Right ventricle myocardium superior (tissue), 1 donor: ENCODE results near the gene BLCAP. TPM values are rescaled to one million over a fixed set of nuclear protein-coding genes. Genes with fewer than 3 reads are reported as not detected.

Source experiments
- ATAC-seq: fragments of 200-7000 bp; cut with Tn5 transposase; one replicate; pipeline ENCODE4 v1.9.1; 2020; ENCODE audit warnings: mild to moderate bottlenecking; ENCODE audit not compliant: poor library complexity
- DNase-seq: peaks from one replicate; pipeline ENCODE4 v3.0.0-alpha.2; 2020
- intact Hi-C: fragments of 100-400 bp; cut with DNase I; formaldehyde crosslinking; loops from one replicate; pipeline ENCODE4 v1.11.2; 2022
- total RNA-seq: library from RNA; stranded (reverse); fragmentation: NEBNext Ultra II Directional; extraction: Animal tissue kit (Norgen Biotek cat#: 25700); gene quantifications from one replicate; pipeline ENCODE4 v1.2.1, GENCODE V29; 2021
- donor health status: DM: no; HTN: yes; CAD: no; lungs with severe emphysema.

BLCAP gene
- total RNA-seq, 1 donor from 2014 or later = 90.2 TPM

DNA sequence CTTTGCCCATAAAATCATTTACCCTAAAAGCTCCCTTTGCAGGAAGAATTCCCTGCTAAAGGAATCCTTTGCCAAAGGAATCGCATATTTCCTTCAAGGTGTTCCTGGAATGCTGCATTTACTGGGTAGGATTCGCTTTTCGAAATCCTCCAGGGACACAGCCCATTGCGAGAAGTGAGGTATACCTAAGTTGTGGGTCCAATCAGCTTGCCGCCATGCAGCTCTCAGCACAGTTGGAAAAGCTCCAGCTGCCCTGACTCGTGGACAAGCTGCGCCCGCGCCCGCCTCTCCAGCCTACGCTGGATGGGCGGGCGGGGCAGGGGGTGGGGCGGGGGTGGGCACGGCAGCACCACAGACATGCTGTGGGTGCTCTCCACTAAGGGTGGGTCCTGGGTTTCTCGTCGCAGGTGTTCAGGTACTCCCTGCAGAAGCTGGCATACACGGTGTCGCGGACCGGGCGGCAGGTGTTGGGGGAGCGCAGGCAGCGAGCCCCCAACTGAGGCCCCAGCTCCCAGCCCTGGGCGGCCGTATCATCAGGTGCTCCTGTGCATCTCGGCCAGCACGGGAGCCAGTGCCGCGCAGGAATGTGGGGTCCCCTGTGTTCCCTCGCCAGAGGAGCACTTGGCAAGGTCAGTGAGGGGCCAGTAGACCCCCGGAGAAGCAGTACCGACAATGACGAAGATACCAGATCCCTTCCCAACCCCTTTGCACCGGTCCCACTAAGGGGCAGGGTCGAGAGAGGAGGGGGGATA is 5.2 kb downstream of the BLCAP start:
- peak; percentile 66 for ATAC-seq

GRCh38 chr20:37521061-37521771 is 6.5 kb downstream of the BLCAP start, which contains the start of gene NNAT:
Gene NNAT (plus strand): TSS chr20:37521250. CDS start chr20:37521332, 82 bp downstream.
- intact Hi-C loops = no loop called here

More for the DNA sequence above, 5.2 kb downstream of the BLCAP start:
- intact Hi-C loops = no loop called here
- DNase-seq = peak; percentile 75

GRCh38 chr20:37520419-37520955 is 7.2 kb downstream of the BLCAP start:
- intact Hi-C loops = no loop called here
- ATAC-seq = no peak
- DNase-seq = no peak

More at GRCh38 chr20:37521061-37521771, 6.5 kb downstream of the BLCAP start, which contains the start of gene NNAT:
- ATAC-seq (no peak), DNase-seq (no peak)

GRCh38 chr20:37519508-37520418 is 7.9 kb downstream of the BLCAP start:
- intact Hi-C loops = no loop called here
- peak; percentile 50 for ATAC-seq

DNA sequence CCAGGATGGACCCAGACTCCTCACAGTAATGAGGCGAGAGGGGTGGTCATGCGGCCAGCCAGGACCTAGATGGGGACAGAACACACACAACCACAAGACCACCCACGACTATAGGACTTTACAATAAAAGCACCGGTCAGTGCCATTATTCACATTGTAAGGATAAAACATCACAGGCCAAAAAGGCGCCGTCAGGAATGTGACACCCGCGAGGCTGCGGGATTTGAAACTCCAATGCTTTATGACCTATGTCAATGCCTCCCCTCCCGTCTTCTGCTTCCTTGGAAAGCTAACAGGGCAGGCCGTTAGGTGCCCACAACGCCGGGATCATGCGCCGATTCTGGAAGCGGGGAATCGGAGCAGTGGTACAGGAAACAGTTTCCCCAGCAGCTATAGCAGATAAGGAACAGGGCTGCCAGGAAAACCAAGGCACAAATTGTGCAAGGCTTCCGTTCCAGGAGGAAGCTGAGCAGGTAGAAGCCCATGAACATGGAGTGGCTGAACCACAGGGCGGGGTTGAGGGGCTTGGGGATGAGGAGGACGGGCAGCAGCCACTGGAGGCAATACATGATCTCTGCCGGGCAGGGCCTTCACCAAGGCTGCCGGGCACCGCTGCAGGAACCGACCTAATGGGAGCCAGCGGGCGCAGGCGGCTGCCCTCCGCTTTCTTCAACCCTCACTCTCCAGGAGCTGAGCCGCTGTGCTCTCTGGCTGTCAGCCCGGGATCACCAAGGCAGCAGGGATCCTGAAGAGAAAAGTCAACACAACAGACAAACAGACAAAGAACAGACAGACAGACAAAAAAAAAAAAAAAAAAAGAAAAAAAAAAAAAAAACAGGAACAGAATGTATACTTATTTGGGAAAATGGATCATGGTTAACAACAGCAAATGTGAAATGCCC is 8.8 kb downstream of the BLCAP start:
- intact Hi-C loops = no loop called here
- DNase-seq = peak; percentile 83
- peak; percentile 73 for ATAC-seq

More at GRCh38 chr20:37519508-37520418, 7.9 kb downstream of the BLCAP start:
- DNase-seq = peak; percentile 53

GRCh38 chr20:37518059-37518458 is 9.6 kb downstream of the BLCAP start:
- no peak for ATAC-seq
- no peak for DNase-seq
- intact Hi-C loops = no loop called here

DNA sequence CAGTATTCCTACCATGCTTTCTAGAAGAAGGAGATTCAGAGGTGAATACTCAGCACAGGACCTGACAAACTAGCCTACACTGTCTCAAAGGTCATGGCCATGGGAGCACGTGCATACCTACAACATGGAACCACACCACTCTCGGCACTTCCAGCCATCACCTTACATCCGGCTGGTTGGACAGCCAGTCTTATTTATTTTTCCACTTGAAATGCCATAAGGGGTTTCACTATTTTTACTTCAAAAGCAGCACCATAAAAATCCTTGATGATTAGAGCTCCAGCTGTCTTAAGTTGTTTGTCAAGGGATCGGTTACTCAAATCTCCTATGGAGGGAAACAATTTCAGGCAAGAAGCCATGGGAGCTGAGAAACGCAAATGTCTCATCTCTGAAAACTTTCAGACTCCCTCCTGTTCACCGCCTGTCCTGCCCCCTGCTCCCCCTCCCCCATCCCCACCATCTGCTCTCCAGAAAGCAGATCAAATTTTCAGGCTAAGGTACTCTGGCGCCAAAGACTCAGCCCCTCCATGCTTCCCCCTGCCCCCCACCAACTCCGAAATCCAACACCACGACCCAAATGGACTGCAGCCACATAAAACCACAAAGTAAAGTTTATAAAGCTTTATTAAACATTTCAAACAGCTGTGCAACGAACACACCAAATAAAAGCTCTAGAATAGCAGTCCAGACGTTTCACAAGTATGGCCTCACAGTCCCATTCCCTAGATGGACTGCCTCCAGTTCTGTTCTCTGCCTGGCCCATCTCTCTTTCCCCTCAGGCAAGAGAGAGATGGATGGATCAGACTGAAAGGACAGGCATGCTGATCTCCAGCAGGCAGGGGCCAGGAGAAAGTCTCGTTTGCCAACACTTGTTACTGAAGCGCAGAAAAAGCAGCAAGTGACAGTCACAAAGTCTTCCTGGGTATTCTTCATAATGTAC is 10.6 kb downstream of the BLCAP start:
- ATAC-seq (no peak), DNase-seq (no peak)
- intact Hi-C loops = no loop called here

GRCh38 chr20:37515876-37516275 is 11.8 kb downstream of the BLCAP start:
- DNase-seq = no peak
- ATAC-seq = no peak
- intact Hi-C loops = no loop called here

- DNase-seq (no peak), ATAC-seq (no peak)
- intact Hi-C loops = no loop called here
Observed at GRCh38 chr20:37513779-37514359, 13.8 kb downstream of the BLCAP start.

DNA sequence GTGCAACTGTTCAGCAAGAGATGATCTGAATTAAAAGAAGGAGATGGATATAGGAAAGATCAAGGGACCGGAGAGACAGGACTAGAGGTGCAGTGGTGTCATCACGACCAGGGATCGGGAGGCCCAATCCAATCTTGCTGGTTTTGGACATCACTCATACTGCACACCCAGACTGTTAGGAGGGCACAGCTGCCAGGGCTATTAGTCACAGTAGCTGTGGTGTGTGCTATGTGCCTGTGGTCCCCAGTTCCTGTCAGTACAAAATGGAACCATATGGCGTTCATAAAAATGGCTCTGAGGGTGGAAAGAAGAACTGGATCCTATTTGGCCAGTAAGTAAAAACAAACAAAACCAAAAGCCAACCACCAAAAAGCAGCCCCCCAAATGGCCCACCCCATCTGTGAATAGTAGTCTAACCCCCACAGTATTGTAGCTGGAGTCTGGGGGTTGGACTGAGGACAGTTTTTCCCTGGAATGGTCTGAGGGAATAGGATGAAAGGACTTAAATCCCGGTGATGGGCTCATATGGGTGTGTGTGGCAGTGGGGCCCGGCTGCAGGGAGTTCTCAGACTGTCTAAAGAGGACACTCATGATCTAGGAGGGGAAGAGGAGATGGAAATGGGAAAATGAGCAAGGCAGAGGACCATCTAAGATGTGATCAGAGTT is 15.9 kb downstream of the BLCAP start:
- intact Hi-C loops = no loop called here

DNA sequence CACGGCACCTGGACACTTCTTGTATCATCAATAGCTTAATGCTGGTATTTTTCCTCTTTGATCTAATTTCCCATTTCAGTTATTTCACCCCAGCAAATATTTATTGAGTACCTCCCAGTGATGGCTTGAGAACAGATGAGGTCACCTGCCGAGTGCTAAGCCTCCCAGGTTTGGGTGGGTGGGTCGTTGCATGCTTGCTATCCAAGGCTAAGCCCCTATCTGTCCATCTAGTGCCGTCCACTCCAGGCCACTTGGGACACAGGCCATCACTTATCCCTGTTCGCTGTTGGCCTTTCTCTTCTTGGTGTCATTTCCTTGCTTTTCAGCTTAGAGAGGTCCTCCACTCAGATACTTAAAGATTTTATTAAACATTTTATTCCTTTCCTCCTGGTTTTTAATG is 17.4 kb downstream of the BLCAP start:
- intact Hi-C loops = no loop called here
- ATAC-seq (no peak), DNase-seq (no peak)

More for the DNA sequence above, 15.9 kb downstream of the BLCAP start:
- DNase-seq (no peak), ATAC-seq (no peak)

- no peak for ATAC-seq
- DNase-seq = no peak
- intact Hi-C loops = no loop called here
Observed at GRCh38 chr20:37506152-37506725, 21.4 kb downstream of the BLCAP start.

DNA sequence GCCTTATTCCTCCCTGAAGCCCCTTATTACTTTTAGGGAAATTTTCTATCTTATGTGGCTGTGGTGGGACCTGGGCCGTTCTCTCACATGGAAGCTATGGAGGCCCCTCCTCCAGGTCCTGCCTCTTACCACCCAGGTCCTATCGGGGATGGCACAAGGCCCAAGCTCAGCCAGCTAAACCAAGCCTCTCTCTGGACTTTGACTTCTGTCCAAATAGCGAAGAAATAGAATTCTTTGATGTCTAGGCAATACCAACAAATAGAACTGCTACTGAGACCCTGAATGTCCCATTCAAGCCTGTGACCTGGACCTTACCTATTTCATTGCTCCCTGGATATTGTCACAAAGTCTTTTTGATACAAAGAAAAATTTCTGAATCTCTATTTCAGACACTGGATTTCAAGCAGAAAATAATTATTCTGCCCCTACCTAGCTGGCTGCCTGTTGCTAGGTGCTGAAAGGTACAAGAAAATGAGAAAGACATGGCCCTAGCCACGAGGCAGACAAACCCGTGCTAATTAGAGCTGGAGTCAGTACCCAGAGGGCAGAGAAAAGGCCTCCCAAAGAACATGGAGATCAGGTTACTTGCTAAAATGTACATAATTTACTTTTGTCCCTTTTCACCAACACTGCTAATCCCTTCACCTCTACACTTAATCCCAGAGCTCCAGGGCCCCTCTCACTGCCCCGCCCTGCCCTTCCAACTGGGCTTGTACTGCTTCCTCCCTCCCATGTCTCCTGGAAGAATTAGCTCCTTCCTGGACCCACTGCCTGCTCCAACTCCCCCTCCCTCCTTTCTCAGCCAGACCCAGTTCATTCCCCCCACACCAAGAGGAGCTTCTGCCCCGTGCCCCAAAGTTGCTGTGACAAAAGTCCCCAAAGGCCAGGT is 22.2 kb downstream of the BLCAP start:
- peak; percentile 26 for ATAC-seq
- no peak for DNase-seq
- intact Hi-C loops = no loop called here

DNA sequence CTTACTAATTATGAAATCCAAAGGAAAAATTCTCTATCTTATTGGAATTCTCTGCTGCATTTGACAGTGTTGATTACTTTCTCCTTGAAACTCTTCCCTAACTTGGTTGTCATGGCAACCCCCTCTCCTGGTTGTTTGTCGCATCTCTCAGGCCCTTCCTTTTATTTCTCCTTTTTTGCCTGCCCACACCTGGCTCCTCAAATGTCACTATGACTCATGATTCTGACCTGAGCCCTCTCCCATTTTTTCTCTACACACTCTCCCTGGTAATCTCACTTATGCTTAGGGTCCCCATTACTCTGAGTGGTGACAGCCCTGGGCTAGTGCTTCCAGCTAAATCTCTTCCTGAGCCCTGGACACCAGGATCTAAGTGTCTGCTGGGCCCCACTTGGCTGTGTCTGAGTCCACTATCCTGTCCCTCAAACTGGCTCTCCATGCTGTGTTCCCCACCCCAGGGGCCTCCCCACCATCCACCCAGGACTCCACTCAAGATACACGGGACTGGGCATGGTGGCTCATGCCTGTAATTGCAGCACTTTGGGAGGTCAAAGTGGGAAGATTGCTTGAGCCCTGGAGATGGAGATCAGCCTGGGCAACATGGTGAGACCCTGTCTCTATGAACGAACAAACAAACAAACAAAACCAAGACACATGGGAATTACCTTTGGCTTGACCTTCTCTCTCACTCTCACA is 23.1 kb downstream of the BLCAP start:
- intact Hi-C loops = no loop called here
- DNase-seq = no peak
- ATAC-seq = no peak
